GM19463 (cell line): Measurements from ENCODE around the gene EPHB6.

Experiments used
- ATAC-seq: cut with Tn5 transposase; IDR thresholded peaks from one replicate; pipeline ENCODE4 v1.9.1; 2021; ENCODE audit warnings: mild to moderate bottlenecking, moderate library complexity; ENCODE audit not compliant: unreplicated experiment

EPHB6 gene

GRCh38 chr7:142916508-142916907 is 61.6 kb downstream of the EPHB6 start:
- no peak for ATAC-seq

DNA sequence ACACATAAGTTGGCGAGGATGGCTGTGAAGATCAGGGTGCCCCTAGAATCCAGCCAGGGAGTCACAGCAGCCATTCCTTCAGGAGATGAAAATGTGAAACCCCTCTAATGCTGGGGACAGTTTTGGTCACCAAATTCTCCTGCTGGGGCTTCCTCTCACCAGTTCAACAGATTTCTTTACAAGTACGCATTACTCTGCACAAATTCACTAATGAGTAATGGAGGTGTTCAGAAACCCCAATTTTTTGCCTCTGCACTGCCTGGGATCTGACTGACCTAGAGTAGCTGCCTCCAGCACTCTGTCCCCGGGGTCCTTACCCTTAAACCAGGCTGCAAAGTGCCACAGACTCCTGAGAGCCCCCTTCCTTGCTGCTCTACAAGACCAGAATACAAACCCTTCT is 62.6 kb downstream of the EPHB6 start:
- no peak for ATAC-seq

DNA sequence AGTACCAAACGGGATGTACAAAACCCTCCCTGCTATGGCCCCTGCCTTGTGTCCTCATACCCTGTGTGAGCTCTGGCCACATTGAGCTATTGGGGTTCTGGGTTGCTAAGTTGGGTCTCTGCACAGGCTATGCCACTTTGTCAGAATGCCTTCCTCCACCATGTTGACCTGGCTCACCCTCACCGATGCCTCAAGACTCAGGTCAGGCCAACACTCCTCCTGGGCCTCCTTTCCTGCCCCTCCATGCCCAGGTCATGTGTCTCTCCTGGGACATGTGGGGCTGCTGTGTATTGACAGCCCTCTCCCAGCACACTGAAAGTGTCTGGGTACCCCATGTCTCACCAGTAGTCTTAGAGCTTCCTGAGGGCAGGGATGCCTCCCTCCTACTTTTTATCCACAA is 64.0 kb downstream of the EPHB6 start:
- no peak for ATAC-seq

GRCh38 chr7:142919656-142920055 is 64.8 kb downstream of the EPHB6 start:
- no peak for ATAC-seq
